Kidney tubule cell (primary cell): ENCODE results near the gene CNTD1.

ENCODE experiments used
- DNase-seq: peaks from one replicate; pipeline ENCODE4 v3.0.0-alpha.2; 2018; ENCODE audit warnings: low spot score

The CNTD1 gene

GRCh38 chr17:42806249-42806648 lies 7.6 kb downstream of the CNTD1 start:
- DNase-seq: no peak

- peak; percentile 43 for DNase-seq
Observed at GRCh38 chr17:42809250-42809649, 10.6 kb downstream of the CNTD1 start.

GRCh38 chr17:42814633-42815399 lies 16.2 kb downstream of the CNTD1 start:
- DNase-seq: peak; percentile 64

GRCh38 chr17:42817866-42818265 lies 19.2 kb downstream of the CNTD1 start:
- peak; percentile 94 for DNase-seq

GRCh38 chr17:42818379-42818778 lies 19.7 kb downstream of the CNTD1 start:
- no peak for DNase-seq

- peak; percentile 75 for DNase-seq
Observed at GRCh38 chr17:42819939-42820535, 21.4 kb downstream of the CNTD1 start.

GRCh38 chr17:42821176-42821575 lies 22.5 kb downstream of the CNTD1 start:
- no peak for DNase-seq

GRCh38 chr17:42827472-42827871 lies 28.8 kb downstream of the CNTD1 start:
- DNase-seq: no peak

GRCh38 chr17:42830971-42831370 lies 32.3 kb downstream of the CNTD1 start:
- DNase-seq: no peak

- DNase-seq: no peak
Observed at GRCh38 chr17:42832213-42832933, 33.7 kb downstream of the CNTD1 start.

GRCh38 chr17:42832934-42833766 lies 34.5 kb downstream of the CNTD1 start, which contains the start of gene PSME3:
TSS of gene PSME3 (plus strand) at chr17:42833397. CDS start at chr17:42833632, 235 bp downstream.
- DNase-seq: peak; percentile 91

- no peak for DNase-seq
Observed at GRCh38 chr17:42833767-42834422, 35.2 kb downstream of the CNTD1 start.

GRCh38 chr17:42835732-42836131 lies 37.1 kb downstream of the CNTD1 start:
- DNase-seq: no peak

- DNase-seq: no peak
Observed at GRCh38 chr17:42841975-42842685, 43.5 kb downstream of the CNTD1 start.

GRCh38 chr17:42843358-42843934 lies 44.8 kb downstream of the CNTD1 start:
- peak; percentile 67 for DNase-seq

GRCh38 chr17:42844271-42844670 lies 45.6 kb downstream of the CNTD1 start, which contains the start of gene AOC2:
TSS of gene AOC2 (plus strand) at chr17:42844580. CDS start at chr17:42844627, 47 bp downstream.
- no peak for DNase-seq

GRCh38 chr17:42844761-42845555 lies 46.3 kb downstream of the CNTD1 start:
- DNase-seq: no peak

GRCh38 chr17:42845556-42845917 lies 46.9 kb downstream of the CNTD1 start:
- no peak for DNase-seq

- DNase-seq: peak; percentile 45
Observed at GRCh38 chr17:42845918-42846593, 47.4 kb downstream of the CNTD1 start.
